ENCODE measurements around the gene SEC61B.

- TF ChIP-seq POLR2A (IDR thresholded peaks at IDR 0.05; ENCODE audit: low read depth, low read length) (no peak), SPI1 (IDR thresholded peaks at IDR 0.05; ENCODE audit: low read depth, low read length) (no peak)
These were observed 39.7 kb upstream of the SEC61B start for GRCh38 chr9:99182356-99182755.

Measured in GM12891 (cell line).